OCI-LY1 (cell line): ENCODE measurements around the gene ZNF618.

Experiments used
- H2AFZ ChIP-seq: fragments of 200-600 bp; sonication (generic), shearing (Covaris generic); 2 replicates; pipeline ENCODE4 v1.6.0; 2014; ENCODE audit warnings: antibody characterized with exemption, mild to moderate bottlenecking, low read length
- H3F3A ChIP-seq: fragments of 200-600 bp; sonication (generic), shearing (Covaris generic); 2 replicates; pipeline ENCODE4 v1.6.0; 2014; ENCODE audit warnings: mild to moderate bottlenecking, antibody characterized with exemption, low read length, moderate library complexity; ENCODE audit not compliant: insufficient read depth
- H3K27ac ChIP-seq: fragments of 200-600 bp; sonication (generic); 2 replicates; pipeline ENCODE4 v1.5.1; 2014; ENCODE audit warnings: low read length, mixed run types, mild to moderate bottlenecking, low read depth; ENCODE audit not compliant: poor library complexity, severe bottlenecking
- H3K27me3 ChIP-seq: fragments of 200-600 bp; sonication (generic); 2 replicates; pipeline ENCODE4 v1.6.0; 2014; ENCODE audit warnings: antibody characterized with exemption, mild to moderate bottlenecking, low read length, moderate library complexity; ENCODE audit not compliant: insufficient read depth
- H3K36me3 ChIP-seq: fragments of 200-600 bp; sonication (generic); 2 replicates; pipeline ENCODE4 v1.6.1; 2014; ENCODE audit warnings: mild to moderate bottlenecking, antibody characterized with exemption, low read length, moderate library complexity, mixed read lengths; ENCODE audit not compliant: insufficient read depth
- H3K4me1 ChIP-seq: fragments of 200-600 bp; sonication (generic); 2 replicates; pipeline ENCODE4 v1.5.1; 2014; ENCODE audit warnings: mild to moderate bottlenecking, low read length, moderate library complexity; ENCODE audit not compliant: insufficient read depth, severe bottlenecking
- H3K4me2 ChIP-seq: fragments of 200-600 bp; sonication (generic), shearing (Covaris generic); 2 replicates; pipeline ENCODE4 v1.6.1; 2014; ENCODE audit warnings: low read length
- H3K4me3 ChIP-seq: fragments of 200-600 bp; sonication (generic); 2 replicates; pipeline ENCODE4 v1.5.1; 2014; ENCODE audit warnings: low read length, low read depth, mild to moderate bottlenecking, mixed read lengths; ENCODE audit not compliant: poor library complexity, severe bottlenecking
- H3K79me2 ChIP-seq: fragments of 200-600 bp; shearing (Covaris generic); 2 replicates; pipeline ENCODE4 v1.6.1; 2016; ENCODE audit warnings: mixed run types, low read length, mixed read lengths; ENCODE audit not compliant: insufficient read depth
- H3K9ac ChIP-seq: fragments of 200-600 bp; sonication (generic), shearing (Covaris generic); 2 replicates; pipeline ENCODE4 v1.6.1; 2014; ENCODE audit warnings: mild to moderate bottlenecking, low read length, mixed read lengths
- H3K9me2 ChIP-seq: fragments of 200-600 bp; sonication (generic), shearing (Covaris generic); 2 replicates; pipeline ENCODE4 v1.6.1; 2014; ENCODE audit warnings: low read depth, mild to moderate bottlenecking, low read length, mixed read lengths
- H3K9me3 ChIP-seq: fragments of 200-600 bp; shearing (Covaris generic); 2 replicates; pipeline ENCODE4 v1.6.1; 2014; ENCODE audit warnings: low read length, mixed read lengths
- H4K20me1 ChIP-seq: fragments of 200-600 bp; sonication (generic), shearing (Covaris generic); 2 replicates; pipeline ENCODE4 v1.6.0; 2016; ENCODE audit warnings: mild to moderate bottlenecking, low read length; ENCODE audit not compliant: insufficient read depth
- CTCF ChIP-seq: fragments of 200-600 bp; sonication (generic), shearing (Covaris generic); IDR thresholded peaks from 2 replicates; pipeline ENCODE4 v1.5.1; 2017; ENCODE audit warnings: mild to moderate bottlenecking, antibody characterized with exemption, low read length, moderate library complexity, mixed read lengths
- EZH2 ChIP-seq: fragments of 200-600 bp; sonication (generic), shearing (Covaris generic); IDR thresholded peaks from 2 replicates; pipeline ENCODE4 v1.8.0; 2017; ENCODE audit warnings: borderline replicate concordance, mixed run types, mild to moderate bottlenecking, antibody characterized with exemption, low read length, moderate library complexity, mixed read lengths

ZNF618 gene

GRCh38 chr9:114071197-114071795 lies 195.2 kb downstream of the ZNF618 start:
- no peak overlapping the region for H3K4me2 ChIP-seq
- no peaks in the 10 kb centered on the region for H3K27me3 ChIP-seq
- H3K36me3 ChIP-seq = no peaks in the 10 kb centered on the region
- no peak overlapping the region for H3K4me3 ChIP-seq
- no peaks in the 10 kb centered on the region for H3K9me2 ChIP-seq
- no peaks in the 10 kb centered on the region for H3K79me2 ChIP-seq
- H3F3A ChIP-seq = no peaks in the 10 kb centered on the region
- H3K9me3 ChIP-seq = no peaks in the 10 kb centered on the region
- H3K4me1 ChIP-seq = no peaks in the 10 kb centered on the region
- H4K20me1 ChIP-seq = no peaks in the 10 kb centered on the region
- H3K27ac ChIP-seq = no peak overlapping the region
- no peak overlapping the region for H3K9ac ChIP-seq
- H2AFZ ChIP-seq = no peak overlapping the region
- TF ChIP-seq EZH2 = no peak

DNA sequence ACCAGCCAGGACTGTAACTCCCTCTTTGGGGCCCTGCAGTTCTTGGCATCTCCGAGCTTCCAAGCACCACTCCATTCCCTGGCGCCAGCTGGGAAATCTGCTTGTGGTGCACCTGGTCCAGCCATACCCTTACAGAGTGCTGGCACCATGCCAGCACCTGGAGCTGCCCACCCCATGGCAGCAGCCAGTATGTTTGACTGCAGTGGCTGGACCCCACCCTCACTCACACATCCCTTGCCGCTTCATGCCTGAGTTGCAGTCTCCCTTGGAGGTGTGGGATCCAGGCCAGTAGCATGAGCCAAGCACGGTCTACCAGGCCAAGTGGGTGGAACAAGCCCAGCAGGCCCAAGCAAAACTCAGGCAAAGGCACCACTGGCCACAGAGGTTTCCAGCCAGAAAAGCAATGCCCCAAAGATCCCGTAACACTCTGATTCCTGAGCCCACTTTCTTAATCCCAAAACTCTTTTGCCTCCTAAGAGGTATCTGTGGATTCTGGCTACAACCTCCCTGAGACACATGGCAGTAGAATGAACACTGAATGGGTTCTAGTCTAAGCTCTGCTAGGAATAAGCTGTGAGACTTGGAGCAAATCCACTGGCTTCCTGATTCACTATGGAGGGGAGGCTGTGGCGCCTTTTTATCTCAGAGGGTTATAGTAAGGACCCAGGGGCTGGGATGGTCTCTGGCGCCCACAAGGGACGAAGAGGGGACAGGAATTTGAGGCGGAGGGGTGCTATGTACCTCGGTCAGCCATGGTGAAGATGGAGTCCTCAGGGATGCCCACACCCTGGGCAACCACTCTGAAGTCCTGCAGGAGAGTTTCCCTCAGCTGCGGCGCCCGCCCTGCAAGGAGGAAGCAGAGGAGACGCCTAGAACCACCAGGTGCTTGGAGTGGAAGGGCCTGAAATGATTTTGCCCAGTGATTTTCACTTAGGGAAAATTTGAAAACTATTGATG lies 196.4 kb downstream of the ZNF618 start:
- Histone ChIP-seq H3K9ac (no peak overlapping the region), H3K27me3 (no peaks in the 10 kb centered on the region), H3K4me3 (no peak overlapping the region), H3F3A (no peaks in the 10 kb centered on the region), H3K9me3 (no peaks in the 10 kb centered on the region), H3K4me1 (no peaks in the 10 kb centered on the region), H2AFZ (no peak overlapping the region), H3K79me2 (no peaks in the 10 kb centered on the region), H3K27ac (no peak overlapping the region), H4K20me1 (no peaks in the 10 kb centered on the region), H3K36me3 (no peaks in the 10 kb centered on the region), H3K9me2 (no peaks in the 10 kb centered on the region), H3K4me2 (no peak overlapping the region)
- TF ChIP-seq EZH2 (no peak), CTCF (no peak)

DNA sequence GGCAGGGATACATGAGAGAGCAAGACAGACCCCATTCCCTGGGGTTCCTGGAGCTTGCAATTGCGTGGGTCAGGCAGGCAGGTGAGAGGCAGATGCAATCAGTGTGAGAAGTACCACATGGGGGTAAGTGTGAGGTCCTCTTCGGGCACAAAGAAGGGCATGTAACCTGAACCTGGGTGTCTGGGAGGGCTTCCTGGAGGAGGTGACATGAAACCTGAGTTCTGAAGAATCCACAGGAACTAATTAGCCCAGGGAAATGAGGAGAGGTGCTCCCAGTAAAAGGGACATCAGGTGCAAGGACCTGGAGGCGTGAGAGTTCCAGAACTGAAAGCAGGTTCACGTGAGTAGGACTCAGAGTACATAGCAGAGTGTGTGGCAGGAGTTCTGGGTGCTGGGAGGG lies 199.5 kb downstream of the ZNF618 start:
- no peaks in the 10 kb centered on the region for H3F3A ChIP-seq
- TF ChIP-seq EZH2 = no peak
- no peaks in the 10 kb centered on the region for H3K9me3 ChIP-seq
- H4K20me1 ChIP-seq = no peaks in the 10 kb centered on the region
- H3K9ac ChIP-seq = no peak overlapping the region
- H3K27ac ChIP-seq = no peak overlapping the region
- no peak overlapping the region for H3K4me3 ChIP-seq
- no peak overlapping the region for H2AFZ ChIP-seq
- no peaks in the 10 kb centered on the region for H3K79me2 ChIP-seq
- H3K4me2 ChIP-seq = no peak overlapping the region
- H3K9me2 ChIP-seq = no peaks in the 10 kb centered on the region
- no peaks in the 10 kb centered on the region for H3K27me3 ChIP-seq
- H3K4me1 ChIP-seq = no peaks in the 10 kb centered on the region
- H3K36me3 ChIP-seq = no peaks in the 10 kb centered on the region
